Spleen (tissue), 11 donors: ENCODE data around the gene NARF. TPM values are rescaled to one million over a fixed set of nuclear protein-coding genes. Genes with fewer than 3 reads are reported as not detected.

Experiments
- DNase-seq: peaks from one replicate; pipeline ENCODE4 v3.0.0-alpha.2; 2020
- H3K27ac ChIP-seq, 8 donors: fragments of 200-600 bp; sonication (generic) in 7 of 8; 1 replicate in 4 of 8; 2 replicates in 4 of 8; pipeline versions ENCODE4 v1.5.0 to v1.8.0; 2016 to 2021; ENCODE audit warnings: inconsistent platforms in 4 of 8, mild to moderate bottlenecking in 4 of 8, moderate library complexity in 1 of 8
- H3K27me3 ChIP-seq, 7 donors: fragments of 200-600 bp; sonication (generic) in 6 of 7; replicated peaks in 1 of 7; 1 replicate in 4 of 7; 2 replicates in 3 of 7; pipeline versions ENCODE4 v1.5.0 to v1.8.0; 2016 to 2021; ENCODE audit warnings: inconsistent platforms in 3 of 7, mild to moderate bottlenecking in 1 of 7
- H3K36me3 ChIP-seq, 6 donors: fragments of 200-600 bp; sonication (generic) in 5 of 6; 1 replicate in 4 of 6; 2 replicates in 2 of 6; pipeline versions ENCODE4 v1.5.0 to v1.8.0; 2016 to 2021; ENCODE audit warnings: inconsistent platforms in 2 of 6
- H3K4me1 ChIP-seq, 6 donors: fragments of 200-600 bp; sonication (generic) in 5 of 6; 1 replicate in 3 of 6; 2 replicates in 3 of 6; pipeline versions ENCODE4 v1.5.0 to v1.8.0; 2016 to 2021; ENCODE audit warnings: inconsistent platforms in 3 of 6
- H3K4me3 ChIP-seq, 8 donors: fragments of 200-600 bp; sonication (generic) in 7 of 8; 1 replicate in 4 of 8; 2 replicates in 4 of 8; pipeline versions ENCODE4 v1.5.0 to v1.8.0; 2016 to 2021; ENCODE audit warnings: inconsistent platforms in 4 of 8, mild to moderate bottlenecking in 4 of 8, moderate library complexity in 2 of 8
- H3K9me3 ChIP-seq, 8 donors: fragments of 200-600 bp; sonication (generic) in 7 of 8; 1 replicate in 4 of 8; 2 replicates in 4 of 8; pipeline versions ENCODE4 v1.5.0 to v1.8.0; 2016 to 2021; ENCODE audit warnings: inconsistent platforms in 4 of 8
- POLR2A ChIP-seq, 3 donors: fragments of 450-650 bp; IDR thresholded peaks; one replicate each; pipeline ENCODE4 v1.5.1; 2017; ENCODE audit warnings: antibody characterized with exemption in 3 of 3, mild to moderate bottlenecking in 1 of 3
- POLR2AphosphoS5 ChIP-seq, 3 donors: sonication (generic); formaldehyde crosslinking; IDR thresholded peaks; one replicate each; pipeline ENCODE4 v1.5.1; 2017; ENCODE audit warnings: antibody characterized with exemption in 3 of 3
- WGBS, 5 donors: extraction: QIAGEN DNeasy Blood & Tissue Kit in 3 of 5; methylation state at CpG; one replicate each; pipeline versions ENCODE4 v1.1.5 to v1.1.7; 2013 to 2018; 5-methylcytosine and 5-hydroxymethylcytosine counted together
- intact Hi-C: fragments of 100-400 bp; cut with DNase I; formaldehyde crosslinking; loops from one replicate; pipeline ENCODE4 v1.15.0; 2023; ENCODE audit warnings: low total_unique reads
- polyA plus RNA-seq, 3 donors: library from polyadenylated mRNA; stranded (reverse); fragments of 200-250 nt; gene quantifications; one replicate each; pipeline ENCODE4 v1.2.1, GENCODE V29; 2013
- total RNA-seq, 7 donors: library from RNA; depleted of rRNA in 3 of 7; stranded (reverse); fragments of >200 nt in 3 of 7; fragmentation: NEBNext Ultra II Directional in 4 of 7; extraction: Animal tissue kit (Norgen Biotek cat#: 25700) in 4 of 7; gene quantifications; one replicate each; pipeline versions ENCODE4 v1.1.0 to v1.2.1, GENCODE V29; 2016 to 2021
- TF ChIP-seq, protein P1 (sequence below), 11 experiments: fragments of 200-600 bp in 7 of 11; fragments of 450-650 bp in 4 of 11; sonication (generic) in 4 of 11; IDR thresholded peaks in 8 of 11; conservative IDR thresholded peaks in 3 of 11; 1 replicate in 7 of 11; 2 replicates in 4 of 11; pipeline versions ENCODE4 v1.4.0 to v1.8.0; 2016 to 2021; ENCODE audit warnings: antibody characterized with exemption in 11 of 11, inconsistent platforms in 4 of 11, mild to moderate bottlenecking in 1 of 11
- donor health status: healthy with polysubstance abuse.
- donor health status: DM: no; HTN: no; CAD: no; lungs with moderate emphysema.
- donor health status: DM: no; HTN: no; CAD: no.
- donor health status: Bipolar disorder and iron deficiency.
- donor health status: healthy.
- donor health status: DM: no; HTN: no; CAD: no.
- donor health status: DM: yes; HTN: yes; CAD: no.

The NARF gene
- total and polyA plus RNA-seq, 10 donors, result 59.5 to 127 (median 97.7) TPM

DNA sequence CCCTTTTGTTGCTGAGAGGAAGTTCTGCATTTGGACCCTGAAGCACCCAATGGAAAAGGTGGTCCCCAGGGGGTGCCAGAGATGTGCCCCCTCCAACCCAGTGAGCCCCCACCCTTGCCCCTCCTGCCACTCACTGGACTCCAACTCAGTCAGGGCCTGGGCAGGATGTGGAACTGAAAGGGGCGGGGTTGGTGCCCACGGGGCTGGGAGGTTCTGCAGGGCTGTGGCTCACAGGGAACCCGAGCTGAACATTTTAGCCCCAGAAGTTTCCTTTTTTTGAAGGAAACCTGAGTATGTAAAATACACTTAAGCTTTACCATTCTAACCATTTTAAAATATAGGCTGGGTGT, 24.4 kb upstream of the NARF start:
- no peaks in the 10 kb centered on the region for H3K9me3 ChIP-seq
- H3K4me1 ChIP-seq, result peaks cover 0 to 54% (median 17%) of the 10 kb centered on the region in 6 donors
- intact Hi-C loops, result no loop called here
- peak; percentile 88 for DNase-seq
- no peak overlapping the region for H3K4me3 ChIP-seq
- TF ChIP-seq POLR2A (IDR thresholded peaks at IDR 0.05) (no peak), POLR2AphosphoS5 (IDR thresholded peaks at IDR 0.05) (peak; percentile 9 to 44 (median 28))
- H3K27ac ChIP-seq, result peak overlapping the region in 5 of 8 donors; percentile 1 to 75 (median 60)
- no peaks in the 10 kb centered on the region for H3K27me3 ChIP-seq
- WGBS, 5 donors, result 16 to 31% (median 23%) methylated on average over 3 of the region's 3 CpGs
- H3K36me3 ChIP-seq, result peaks cover 0 to 84% (median 14%) of the 10 kb centered on the region in 6 donors

DNA sequence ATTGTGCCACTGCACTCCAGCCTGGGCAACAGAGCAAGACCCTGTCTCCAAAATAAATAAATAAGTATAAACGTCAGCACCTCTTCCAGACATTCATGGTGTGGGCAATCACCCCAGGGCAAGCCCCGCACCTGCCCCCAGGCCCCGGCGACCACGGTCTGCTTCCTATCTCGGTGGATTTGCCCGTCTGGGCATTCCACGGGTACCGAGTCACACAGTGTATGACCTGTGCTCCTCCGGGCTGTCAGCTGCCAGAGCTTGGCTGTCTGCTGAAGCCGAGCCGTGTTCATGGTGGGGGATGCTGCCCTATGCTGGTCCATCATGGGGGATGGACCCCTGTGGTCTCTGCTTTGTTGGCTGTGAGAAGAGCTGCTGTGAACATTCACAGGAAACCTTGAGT, 23.4 kb upstream of the NARF start:
- H3K27ac ChIP-seq, result peak overlapping the region in 4 of 8 donors; percentile 60 to 75 (median 62)
- H3K9me3 ChIP-seq, result no peaks in the 10 kb centered on the region
- H3K36me3 ChIP-seq, result peaks cover 0 to 88% (median 18%) of the 10 kb centered on the region in 6 donors
- intact Hi-C loops, result no loop called here
- WGBS, 5 donors, result 81 to 93% (median 87%) methylated on average over 10 to 12 of the region's 12 CpGs
- H3K27me3 ChIP-seq, result no peaks in the 10 kb centered on the region
- H3K4me3 ChIP-seq, result no peak overlapping the region
- TF ChIP-seq POLR2A (IDR thresholded peaks at IDR 0.05) (no peak), POLR2AphosphoS5 (IDR thresholded peaks at IDR 0.05) (no peak)
- TF ChIP-seq, protein P1, sequence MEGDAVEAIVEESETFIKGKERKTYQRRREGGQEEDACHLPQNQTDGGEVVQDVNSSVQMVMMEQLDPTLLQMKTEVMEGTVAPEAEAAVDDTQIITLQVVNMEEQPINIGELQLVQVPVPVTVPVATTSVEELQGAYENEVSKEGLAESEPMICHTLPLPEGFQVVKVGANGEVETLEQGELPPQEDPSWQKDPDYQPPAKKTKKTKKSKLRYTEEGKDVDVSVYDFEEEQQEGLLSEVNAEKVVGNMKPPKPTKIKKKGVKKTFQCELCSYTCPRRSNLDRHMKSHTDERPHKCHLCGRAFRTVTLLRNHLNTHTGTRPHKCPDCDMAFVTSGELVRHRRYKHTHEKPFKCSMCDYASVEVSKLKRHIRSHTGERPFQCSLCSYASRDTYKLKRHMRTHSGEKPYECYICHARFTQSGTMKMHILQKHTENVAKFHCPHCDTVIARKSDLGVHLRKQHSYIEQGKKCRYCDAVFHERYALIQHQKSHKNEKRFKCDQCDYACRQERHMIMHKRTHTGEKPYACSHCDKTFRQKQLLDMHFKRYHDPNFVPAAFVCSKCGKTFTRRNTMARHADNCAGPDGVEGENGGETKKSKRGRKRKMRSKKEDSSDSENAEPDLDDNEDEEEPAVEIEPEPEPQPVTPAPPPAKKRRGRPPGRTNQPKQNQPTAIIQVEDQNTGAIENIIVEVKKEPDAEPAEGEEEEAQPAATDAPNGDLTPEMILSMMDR (IDR thresholded peaks at IDR 0.05 in 8 of 11, conservative IDR thresholded peaks at IDR 0.05 in 3 of 11), result no peak
- DNase-seq, result peak; percentile 64
- H3K4me1 ChIP-seq, result peaks cover 0 to 55% (median 25%) of the 10 kb centered on the region in 6 donors

DNA sequence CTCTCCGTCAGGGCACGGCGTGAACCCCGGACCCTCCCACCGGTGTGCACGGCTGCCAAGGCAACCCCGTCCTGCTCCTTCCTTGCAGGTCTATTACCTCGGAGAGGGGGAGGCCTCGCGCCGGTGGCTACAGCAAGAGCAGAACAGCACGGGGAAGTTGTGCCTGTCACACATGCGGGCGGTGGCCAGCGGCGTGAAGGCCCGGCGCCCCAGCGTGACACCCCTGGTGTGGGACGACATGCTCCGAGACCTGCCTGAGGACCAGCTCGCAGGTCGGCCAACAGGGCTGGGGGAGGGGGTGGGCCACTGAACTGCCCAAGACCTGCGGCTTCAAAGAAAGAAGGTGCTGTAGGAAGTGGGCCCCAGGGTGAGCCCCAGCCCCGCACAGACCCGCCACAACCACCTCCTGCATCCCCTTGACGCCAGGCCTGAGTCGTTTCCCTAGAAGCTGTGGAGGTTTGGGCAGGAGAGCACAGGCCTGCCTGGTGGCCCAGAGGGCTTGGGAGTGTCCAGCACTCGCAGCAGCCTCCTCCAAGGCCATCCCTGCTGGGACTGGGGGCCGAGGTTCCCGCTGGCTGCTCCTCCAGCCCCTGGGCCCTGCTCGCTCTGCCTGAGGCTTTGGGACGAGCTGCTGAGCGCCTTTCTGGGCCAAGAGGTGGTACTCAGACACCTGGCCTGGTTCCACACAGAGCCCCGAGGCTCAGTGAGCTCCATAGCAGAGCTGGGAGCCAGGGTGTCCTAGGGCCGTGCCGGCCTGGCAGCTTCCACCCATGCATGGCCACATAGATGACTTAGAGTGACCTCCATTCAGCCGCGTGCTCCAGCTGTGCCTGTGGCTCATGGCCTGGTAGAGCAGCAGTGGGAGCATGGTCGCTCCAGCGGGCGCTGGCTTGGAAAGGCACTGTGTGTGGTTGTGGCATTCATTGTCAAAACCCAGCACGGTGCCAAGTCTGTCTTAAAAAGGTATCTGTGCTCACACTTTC, 22.6 kb upstream of the NARF start:
- TF ChIP-seq POLR2A (IDR thresholded peaks at IDR 0.05) (no peak), POLR2AphosphoS5 (IDR thresholded peaks at IDR 0.05) (peak; percentile 3 to 61 (median 33))
- TF ChIP-seq, protein P1 (IDR thresholded peaks at IDR 0.05 in 8 of 11, conservative IDR thresholded peaks at IDR 0.05 in 3 of 11), result no peak
- Histone ChIP-seq H3K9me3 (no peaks in the 10 kb centered on the region), H3K27ac (peak overlapping the region in 2 of 8 donors; percentile 60 to 75), H3K4me1 (peaks cover 3 to 63% (median 33%) of the 10 kb centered on the region in 6 donors), H3K27me3 (no peaks in the 10 kb centered on the region), H3K36me3 (peaks cover 0 to 85% (median 18%) of the 10 kb centered on the region in 6 donors), H3K4me3 (no peak overlapping the region)
- intact Hi-C loops, result no loop called here
- WGBS, 5 donors, result 84 to 94% (median 90%) methylated on average over 32 to 43 of the region's 43 CpGs
- no peak for DNase-seq

DNA sequence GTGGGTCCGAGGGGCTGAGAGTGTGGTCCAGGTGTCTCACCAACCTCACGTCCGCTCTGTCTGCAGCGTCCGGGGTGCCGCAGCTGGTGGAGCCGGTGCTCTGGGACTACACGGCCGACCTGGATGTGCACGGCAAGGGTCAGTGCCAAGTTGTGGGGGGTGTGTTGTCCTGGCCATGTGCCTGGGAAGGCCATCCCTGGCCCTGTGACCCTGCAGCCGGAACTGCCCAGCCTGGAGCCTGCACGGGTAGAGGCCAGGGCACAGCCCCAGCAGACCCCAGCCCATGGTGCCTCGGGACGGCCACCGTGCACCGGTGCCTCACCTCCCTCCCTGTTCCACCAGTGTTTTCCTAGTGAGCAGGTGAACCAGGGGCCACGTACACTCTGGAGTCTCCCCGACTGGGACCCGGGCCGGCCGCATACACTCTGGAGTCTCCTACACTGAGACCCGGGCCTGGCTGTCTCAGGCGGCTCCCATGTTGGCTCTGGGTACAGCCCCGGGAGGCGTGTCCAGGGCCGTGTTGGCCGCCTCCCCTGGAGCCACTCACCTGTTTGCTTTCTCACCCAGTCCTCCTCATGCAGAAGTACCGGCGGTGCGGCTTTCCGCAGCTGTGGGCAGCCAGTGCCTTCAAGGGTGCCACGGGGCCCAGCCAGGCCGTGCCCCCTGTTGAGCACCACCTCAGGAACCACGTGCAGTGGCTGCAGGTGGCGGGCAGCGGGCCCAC, 21.8 kb upstream of the NARF start:
- no peak overlapping the region for H3K4me3 ChIP-seq
- H3K4me1 ChIP-seq, result peaks cover 5 to 71% (median 40%) of the 10 kb centered on the region in 6 donors
- no peaks in the 10 kb centered on the region for H3K9me3 ChIP-seq
- no peak overlapping the region for H3K27ac ChIP-seq
- no peaks in the 10 kb centered on the region for H3K27me3 ChIP-seq
- intact Hi-C loops, result no loop called here
- peak; percentile 74 for DNase-seq
- TF ChIP-seq POLR2A (IDR thresholded peaks at IDR 0.05) (no peak), POLR2AphosphoS5 (IDR thresholded peaks at IDR 0.05) (peak in 2 of 3 donors; percentile 22 to 76)
- TF ChIP-seq, protein P1 (IDR thresholded peaks at IDR 0.05 in 8 of 11, conservative IDR thresholded peaks at IDR 0.05 in 3 of 11), result no peak
- H3K36me3 ChIP-seq, result peaks cover 0 to 81% (median 21%) of the 10 kb centered on the region in 6 donors
- 88 to 91% (median 90%) methylated on average over 14 to 36 of the region's 36 CpGs for WGBS, 5 donors
